HepG2 (cell line): Measurements from ENCODE around the gene IFITM10. TPM values are rescaled to one million over a fixed set of nuclear protein-coding genes. Genes with fewer than 3 reads are reported as not detected.
A peak's percentile ranks its signal among the peaks of the same experiment; 100 is the strongest.

ENCODE experiments used
- ARNT2 ChIP-seq: sonication (generic); formaldehyde crosslinking; IDR thresholded peaks from 2 replicates; pipeline ENCODE4 v1.8.0; 2022; ENCODE audit warnings: mild to moderate bottlenecking, low read depth, missing genetic modification reagents, moderate library complexity
- ATF1 ChIP-seq: IDR thresholded peaks from 2 replicates; pipeline ENCODE4 v1.6.1; 2016; ENCODE audit warnings: mild to moderate bottlenecking, control low read depth
- BORCS8-MEF2B ChIP-seq: sonication (generic); formaldehyde crosslinking; IDR thresholded peaks from 2 replicates; pipeline ENCODE4 v1.8.0; 2022; ENCODE audit warnings: mild to moderate bottlenecking, missing genetic modification reagents
- DNMT3B ChIP-seq: conservative IDR thresholded peaks from 2 replicates; pipeline ENCODE4 v1.6.1; 2016; ENCODE audit warnings: missing biosample characterization, control low read depth
- HOXA7 ChIP-seq: sonication (generic); formaldehyde crosslinking; IDR thresholded peaks from 2 replicates; pipeline ENCODE4 v1.8.1; 2022; ENCODE audit warnings: mild to moderate bottlenecking, missing genetic modification reagents, moderate library complexity
- IRX3 ChIP-seq: sonication (generic); formaldehyde crosslinking; IDR thresholded peaks from 2 replicates; pipeline ENCODE4 v1.8.1; 2023; ENCODE audit warnings: mild to moderate bottlenecking, low read depth, missing genetic modification reagents, borderline replicate concordance
- MED1 ChIP-seq: sonication (generic); formaldehyde crosslinking; IDR thresholded peaks from 2 replicates; pipeline ENCODE4 v1.4.0; 2020; ENCODE audit warnings: missing genetic modification reagents
- PPARG ChIP-seq: conservative IDR thresholded peaks from 2 replicates; pipeline ENCODE4 v1.6.1; 2016; ENCODE audit warnings: missing biosample characterization, missing genetic modification reagents
- SP5 ChIP-seq: IDR thresholded peaks from 2 replicates; pipeline ENCODE4 v1.6.1; 2016; ENCODE audit warnings: low read depth, borderline replicate concordance
- YY1 ChIP-seq: IDR thresholded peaks from 2 replicates; pipeline ENCODE4 v1.6.1; 2011; ENCODE audit warnings: low read length, low read depth, moderate library complexity, mild to moderate bottlenecking; ENCODE audit not compliant: insufficient read depth, insufficient replicate concordance
- ZNF253 ChIP-seq: sonication (generic); formaldehyde crosslinking; IDR thresholded peaks from 2 replicates; pipeline ENCODE4 v1.8.0; 2022; ENCODE audit warnings: mild to moderate bottlenecking, missing genetic modification reagents, borderline replicate concordance
- ZNF335 ChIP-seq: sonication (generic); formaldehyde crosslinking; IDR thresholded peaks from 2 replicates; pipeline ENCODE4 v1.4.0; 2020; ENCODE audit warnings: missing genetic modification reagents
- ZNF547 ChIP-seq: sonication (generic); formaldehyde crosslinking; IDR thresholded peaks from 2 replicates; pipeline ENCODE4 v1.5.1; 2020; ENCODE audit warnings: mild to moderate bottlenecking, missing genetic modification reagents
- ZNF660 ChIP-seq: sonication (generic); formaldehyde crosslinking; IDR thresholded peaks from 2 replicates; pipeline ENCODE4 v1.5.1; 2020; ENCODE audit warnings: mild to moderate bottlenecking, low read depth, missing genetic modification reagents, borderline replicate concordance
- ZNF672 ChIP-seq: sonication (generic); formaldehyde crosslinking; IDR thresholded peaks from 2 replicates; pipeline ENCODE4 v1.8.1; 2022; ENCODE audit warnings: missing genetic modification reagents
- ZNF737 ChIP-seq: sonication (generic); formaldehyde crosslinking; IDR thresholded peaks from 2 replicates; pipeline ENCODE4 v1.5.0; 2020; ENCODE audit warnings: missing genetic modification reagents, mild to moderate bottlenecking, borderline replicate concordance
- ZNF782 ChIP-seq: sonication (generic); formaldehyde crosslinking; IDR thresholded peaks from 2 replicates; pipeline ENCODE4 v1.4.0; 2020; ENCODE audit warnings: missing genetic modification reagents, mild to moderate bottlenecking, borderline replicate concordance
- polyA plus RNA-seq, 8 experiments: library from polyadenylated mRNA; depleted of rRNA in 3 of 8; stranded (reverse) in 7 of 8; unstranded in 1 of 8; fragments of >200 nt; fragmentation: Illumina TruSeq in 4 of 8; extraction: Trizol in 4 of 8; gene quantifications; 2 replicates each; pipeline versions ENCODE4 v1.2.1 to v1.2.3, GENCODE V29; 2011 to 2016; ENCODE audit warnings: low read depth in 4 of 8, missing spikeins in 1 of 8, mixed read lengths in 1 of 8; ENCODE audit not compliant: insufficient read depth in 1 of 8
- total RNA-seq, 5 experiments: library from RNA; depleted of rRNA; stranded (reverse); fragments of >200 nt; fragmentation: Illumina TruSeq; extraction: Trizol; gene quantifications; 2 replicates each; pipeline ENCODE4 v1.2.3, GENCODE V29; 2016; ENCODE audit warnings: low read depth in 1 of 5
- TF ChIP-seq, protein P1 (sequence below): sonication (generic); formaldehyde crosslinking; conservative IDR thresholded peaks from 2 replicates; pipeline ENCODE4 v1.4.0; 2020; ENCODE audit warnings: missing genetic modification reagents
- TF ChIP-seq, protein P2 (sequence below): sonication (generic); formaldehyde crosslinking; IDR thresholded peaks from 2 replicates; pipeline ENCODE4 v1.5.0; 2020; ENCODE audit warnings: missing genetic modification reagents, mild to moderate bottlenecking, borderline replicate concordance
- TF ChIP-seq, protein P3 (sequence below): sonication (generic); formaldehyde crosslinking; IDR thresholded peaks from 2 replicates; pipeline ENCODE4 v1.5.0; 2020; ENCODE audit warnings: missing genetic modification reagents
- TF ChIP-seq, protein P4 (sequence below): sonication (generic); formaldehyde crosslinking; IDR thresholded peaks from 2 replicates; pipeline ENCODE4 v1.4.0; 2020; ENCODE audit warnings: missing genetic modification reagents, low read depth, mild to moderate bottlenecking, borderline replicate concordance
- TF ChIP-seq, protein P5 (sequence below): IDR thresholded peaks from 2 replicates; pipeline ENCODE4 v1.6.1; 2016; ENCODE audit warnings: missing compliant biosample characterization, missing genetic modification reagents, borderline replicate concordance
- TF ChIP-seq, protein P6 (sequence below): sonication (generic); formaldehyde crosslinking; IDR thresholded peaks from 2 replicates; pipeline ENCODE4 v1.8.1; 2023; ENCODE audit warnings: mild to moderate bottlenecking, missing genetic modification reagents, borderline replicate concordance

Gene IFITM10
- total and polyA plus RNA-seq, 2 of the 13 experiments (the other 11 are each of a cell fraction or from before 2014, with no cell fraction given): 0.09 to 0.13 TPM

DNA sequence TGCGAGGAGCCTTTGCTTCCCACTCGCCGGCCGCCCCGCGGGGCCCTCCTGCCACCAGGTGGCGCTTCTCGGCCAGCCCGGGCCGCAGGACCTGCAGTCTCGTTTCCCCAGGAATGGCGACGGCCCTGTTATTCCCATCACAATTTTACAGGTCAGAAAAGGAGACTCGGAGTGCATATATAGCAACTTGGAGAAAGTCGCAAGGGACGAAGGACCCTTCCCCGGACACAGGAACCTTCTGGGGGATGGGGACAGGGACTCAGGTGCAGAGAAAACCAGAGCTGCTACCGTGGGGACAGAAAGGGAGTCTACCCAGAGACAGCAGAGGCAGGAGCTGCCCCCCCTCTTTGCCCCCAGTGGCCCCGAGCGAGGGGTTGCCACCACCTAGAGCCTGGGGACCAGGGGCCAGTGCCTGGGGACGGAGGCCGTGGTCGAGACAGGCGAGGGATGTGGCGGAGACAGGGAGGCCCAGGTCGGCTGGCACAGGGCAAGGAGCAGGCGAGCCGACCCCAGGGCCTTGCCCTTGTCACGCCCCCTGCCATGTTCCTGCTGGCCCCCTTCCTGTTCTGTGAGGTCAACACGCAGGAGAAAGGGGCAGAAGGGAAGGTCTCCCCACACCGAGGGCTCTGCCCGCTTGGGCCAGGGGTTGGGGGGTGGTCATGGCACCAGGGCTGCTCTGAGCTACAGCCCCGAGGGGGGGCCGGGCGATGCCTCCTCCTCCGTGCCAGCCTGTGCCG lies 56.9 kb downstream of the IFITM10 start (continued):
- TF ChIP-seq, protein P1, sequence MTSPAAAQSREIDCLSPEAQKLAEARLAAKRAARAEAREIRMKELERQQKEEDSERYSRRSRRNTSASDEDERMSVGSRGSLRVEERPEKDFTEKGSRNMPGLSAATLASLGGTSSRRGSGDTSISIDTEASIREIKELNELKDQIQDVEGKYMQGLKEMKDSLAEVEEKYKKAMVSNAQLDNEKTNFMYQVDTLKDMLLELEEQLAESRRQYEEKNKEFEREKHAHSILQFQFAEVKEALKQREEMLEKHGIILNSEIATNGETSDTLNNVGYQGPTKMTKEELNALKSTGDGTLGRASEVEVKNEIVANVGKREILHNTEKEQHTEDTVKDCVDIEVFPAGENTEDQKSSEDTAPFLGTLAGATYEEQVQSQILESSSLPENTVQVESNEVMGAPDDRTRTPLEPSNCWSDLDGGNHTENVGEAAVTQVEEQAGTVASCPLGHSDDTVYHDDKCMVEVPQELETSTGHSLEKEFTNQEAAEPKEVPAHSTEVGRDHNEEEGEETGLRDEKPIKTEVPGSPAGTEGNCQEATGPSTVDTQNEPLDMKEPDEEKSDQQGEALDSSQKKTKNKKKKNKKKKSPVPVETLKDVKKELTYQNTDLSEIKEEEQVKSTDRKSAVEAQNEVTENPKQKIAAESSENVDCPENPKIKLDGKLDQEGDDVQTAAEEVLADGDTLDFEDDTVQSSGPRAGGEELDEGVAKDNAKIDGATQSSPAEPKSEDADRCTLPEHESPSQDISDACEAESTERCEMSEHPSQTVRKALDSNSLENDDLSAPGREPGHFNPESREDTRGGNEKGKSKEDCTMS (CRISPR knock-in tag): no peak
- TF ChIP-seq ZNF672: no peak
- peak; percentile 55; the same call in 1 of the 2 replicates for TF ChIP-seq IRX3 (CRISPR knock-in tag)
- peak; percentile 72 for TF ChIP-seq BORCS8-MEF2B (CRISPR knock-in tag)
- TF ChIP-seq, protein P2, sequence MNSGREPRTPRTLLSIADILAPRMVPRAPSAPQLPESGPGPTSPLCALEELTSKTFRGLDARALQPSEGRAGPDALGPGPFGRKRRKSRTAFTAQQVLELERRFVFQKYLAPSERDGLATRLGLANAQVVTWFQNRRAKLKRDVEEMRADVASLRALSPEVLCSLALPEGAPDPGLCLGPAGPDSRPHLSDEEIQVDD (CRISPR knock-in tag): peak; percentile 60; the same call in 1 of the 2 replicates
- no peak; the same call in 1 of the 2 replicates for TF ChIP-seq PPARG (CRISPR knock-in tag)
- 0 out of 2 replicates have a peak, but pooled peaks have one; percentile 44 for TF ChIP-seq ARNT2 (CRISPR knock-in tag)
- TF ChIP-seq, protein P3, sequence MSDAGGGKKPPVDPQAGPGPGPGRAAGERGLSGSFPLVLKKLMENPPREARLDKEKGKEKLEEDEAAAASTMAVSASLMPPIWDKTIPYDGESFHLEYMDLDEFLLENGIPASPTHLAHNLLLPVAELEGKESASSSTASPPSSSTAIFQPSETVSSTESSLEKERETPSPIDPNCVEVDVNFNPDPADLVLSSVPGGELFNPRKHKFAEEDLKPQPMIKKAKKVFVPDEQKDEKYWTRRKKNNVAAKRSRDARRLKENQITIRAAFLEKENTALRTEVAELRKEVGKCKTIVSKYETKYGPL: no peak
- peak; percentile 91 for TF ChIP-seq MED1
- TF ChIP-seq ZNF660 (CRISPR knock-in tag): no peak
- TF ChIP-seq, protein P4, sequence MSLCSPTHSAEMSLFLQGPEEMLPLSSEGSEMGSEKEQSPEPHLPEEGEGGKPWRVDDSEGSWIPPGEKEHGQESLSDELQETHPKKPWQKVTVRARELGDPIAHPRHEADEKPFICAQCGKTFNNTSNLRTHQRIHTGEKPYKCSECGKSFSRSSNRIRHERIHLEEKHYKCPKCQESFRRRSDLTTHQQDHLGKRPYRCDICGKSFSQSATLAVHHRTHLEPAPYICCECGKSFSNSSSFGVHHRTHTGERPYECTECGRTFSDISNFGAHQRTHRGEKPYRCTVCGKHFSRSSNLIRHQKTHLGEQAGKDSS: peak; percentile 26; the same call in 1 of the 2 replicates
- TF ChIP-seq YY1: peak; percentile 90
- TF ChIP-seq DNMT3B (CRISPR knock-in tag): no peak
- TF ChIP-seq ATF1 (CRISPR knock-in tag): no peak
- TF ChIP-seq, protein P5, sequence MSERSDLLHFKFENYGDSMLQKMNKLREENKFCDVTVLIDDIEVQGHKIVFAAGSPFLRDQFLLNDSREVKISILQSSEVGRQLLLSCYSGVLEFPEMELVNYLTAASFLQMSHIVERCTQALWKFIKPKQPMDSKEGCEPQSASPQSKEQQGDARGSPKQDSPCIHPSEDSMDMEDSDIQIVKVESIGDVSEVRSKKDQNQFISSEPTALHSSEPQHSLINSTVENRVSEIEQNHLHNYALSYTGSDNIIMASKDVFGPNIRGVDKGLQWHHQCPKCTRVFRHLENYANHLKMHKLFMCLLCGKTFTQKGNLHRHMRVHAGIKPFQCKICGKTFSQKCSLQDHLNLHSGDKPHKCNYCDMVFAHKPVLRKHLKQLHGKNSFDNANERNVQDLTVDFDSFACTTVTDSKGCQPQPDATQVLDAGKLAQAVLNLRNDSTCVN (CRISPR knock-in tag): no peak
- no peak for TF ChIP-seq SP5 (CRISPR knock-in tag)
- TF ChIP-seq ZNF547 (CRISPR knock-in tag): 0 out of 2 replicates have a peak, but pooled peaks have one; percentile 44
- no peak for TF ChIP-seq HOXA7 (CRISPR knock-in tag)
- no peak for TF ChIP-seq ZNF782 (CRISPR knock-in tag)
- TF ChIP-seq ZNF737 (CRISPR knock-in tag): no peak
- TF ChIP-seq ZNF253 (CRISPR knock-in tag): peak; percentile 31; the same call in 1 of the 2 replicates
- TF ChIP-seq, protein P6, sequence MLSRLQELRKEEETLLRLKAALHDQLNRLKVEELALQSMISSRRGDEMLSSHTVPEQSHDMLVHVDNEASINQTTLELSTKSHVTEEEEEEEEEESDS (CRISPR knock-in tag): no peak
- no peak for TF ChIP-seq ZNF335 (CRISPR knock-in tag)
